Endothelial cell of umbilical vein (primary cell): ENCODE measurements around the gene ZNF93. TPM values are rescaled to one million over a fixed set of nuclear protein-coding genes. Genes with fewer than 3 reads are reported as not detected.

Experiments used
- BruUV-seq: library from RNA; stranded (reverse); fragments of 400-500 nt; replicated peaks from 2 replicates; lab custom pipeline; 2021; lab: Mats Ljungman, UMichigan
- CTCF ChIA-PET: fragments of 300-600, 350-600 bp; sonication (Branson Sonifier 250); formaldehyde crosslinking; loops from one replicate; lab custom pipeline; 2021; ENCODE audit warnings: antibody characterized with exemption, inconsistent platforms; lab: Charles Lee
- POLR2A ChIA-PET: fragments of 300-600, 350-600 bp; sonication (Branson Sonifier 250); formaldehyde crosslinking; loops from one replicate; lab custom pipeline; 2021; ENCODE audit warnings: antibody characterized with exemption, inconsistent platforms; lab: Charles Lee
- DNase-seq: peaks from one replicate; pipeline ENCODE4 v3.0.0-alpha.2; 2011; ENCODE audit warnings: low read depth, low spot score
- FAIRE-seq: peaks from 2 replicates; lab custom pipeline; 2011; peaks lifted over from hg19 to GRCh38; lab: Jason Lieb, UNC
- H2AFZ ChIP-seq: 2 replicates; pipeline ENCODE4 v1.6.0; 2012; ENCODE audit warnings: low read depth, low read length, control low read depth, inconsistent platforms
- H3K27ac ChIP-seq: 2 replicates; pipeline ENCODE4 v1.5.1; 2011; ENCODE audit warnings: low read depth, mild to moderate bottlenecking, control low read depth, low read length, moderate library complexity; ENCODE audit not compliant: insufficient read depth
- H3K27me3 ChIP-seq, 2 experiments: 2 replicates each; pipeline versions ENCODE4 v1.6.0 to v1.6.1; 2011; ENCODE audit warnings: low read length in 2 of 2, mixed read lengths in 1 of 2; ENCODE audit not compliant: control insufficient read depth in 2 of 2, insufficient read depth in 2 of 2
- H3K36me3 ChIP-seq, 2 experiments: 2 replicates in 1 of 2; 3 replicates in 1 of 2; pipeline ENCODE4 v1.5.1; 2011; ENCODE audit warnings: low read length in 2 of 2, mild to moderate bottlenecking in 1 of 2, moderate library complexity in 1 of 2; ENCODE audit not compliant: control insufficient read depth in 2 of 2, insufficient read depth in 2 of 2; ENCODE audit errors: extremely low read depth in 1 of 2
- H3K4me1 ChIP-seq: 3 replicates; pipeline ENCODE4 v1.5.1; 2011; ENCODE audit warnings: mild to moderate bottlenecking, low read length; ENCODE audit not compliant: control insufficient read depth, insufficient read depth; ENCODE audit errors: extremely low read depth
- H3K4me2 ChIP-seq: 2 replicates; pipeline ENCODE4 v1.6.1; 2011; ENCODE audit warnings: low read length, control low read depth, mixed read lengths; ENCODE audit not compliant: insufficient read depth
- H3K4me3 ChIP-seq, 3 experiments: fragments of 200-600 bp in 1 of 3; sonication (generic), shearing (Covaris generic) in 1 of 3; replicated peaks in 1 of 3; 2 replicates each; pipeline ENCODE4 v1.5.1; 2011 to 2016; ENCODE audit warnings: control low read depth in 3 of 3, low read length in 3 of 3, mild to moderate bottlenecking in 2 of 3, inconsistent platforms in 1 of 3, low read depth in 1 of 3, moderate library complexity in 1 of 3; ENCODE audit not compliant: insufficient read depth in 1 of 3
- H3K79me2 ChIP-seq: 2 replicates; pipeline ENCODE4 v1.6.0; 2012; ENCODE audit warnings: low read length, inconsistent platforms; ENCODE audit not compliant: control insufficient read depth, insufficient read depth
- H3K9ac ChIP-seq: replicated peaks from 2 replicates; pipeline ENCODE3; 2011; ENCODE audit warnings: low read length, control low read depth; ENCODE audit not compliant: insufficient read depth; ENCODE audit errors: extremely low read depth
- H3K9me1 ChIP-seq: replicated peaks from 3 replicates; pipeline ENCODE4 v1.6.0; 2011; ENCODE audit warnings: mild to moderate bottlenecking, low read length; ENCODE audit not compliant: control insufficient read depth, insufficient read depth; ENCODE audit errors: extremely low read depth
- H3K9me3 ChIP-seq: replicated peaks from 2 replicates; pipeline ENCODE4 v1.5.1; 2012; ENCODE audit warnings: low read length, inconsistent platforms; ENCODE audit not compliant: control insufficient read depth, insufficient read depth
- H4K20me1 ChIP-seq: replicated peaks from 2 replicates; pipeline ENCODE3; 2011; ENCODE audit warnings: mild to moderate bottlenecking, low read length; ENCODE audit not compliant: control insufficient read depth, insufficient read depth; ENCODE audit errors: extremely low read depth
- CTCF ChIP-seq, 2 donors: IDR thresholded peaks; 1 replicate in 1 of 2; 2 replicates in 1 of 2; pipeline ENCODE4 v1.5.1; 2011; ENCODE audit warnings: low read length in 2 of 2, mild to moderate bottlenecking in 2 of 2, moderate library complexity in 2 of 2, control low read depth in 1 of 2, inconsistent platforms in 1 of 2, low read depth in 1 of 2; ENCODE audit not compliant: insufficient read depth in 1 of 2; ENCODE audit errors: extremely low read depth in 1 of 2
- EZH2 ChIP-seq: IDR thresholded peaks from 2 replicates; pipeline ENCODE4 v1.6.1; 2012; ENCODE audit warnings: borderline replicate concordance, low read depth, mild to moderate bottlenecking, moderate library complexity, low read length, inconsistent platforms; ENCODE audit not compliant: severe bottlenecking
- FOS ChIP-seq: IDR thresholded peaks from 2 replicates; pipeline ENCODE4 v1.6.1; 2011; ENCODE audit warnings: mild to moderate bottlenecking, low read length, moderate library complexity, borderline replicate concordance; ENCODE audit not compliant: insufficient read depth
- GATA2 ChIP-seq: IDR thresholded peaks from 2 replicates; pipeline ENCODE4 v1.7.0; 2011; ENCODE audit warnings: low read depth, mild to moderate bottlenecking, moderate library complexity, mixed read lengths, low read length; ENCODE audit not compliant: insufficient read length, insufficient read depth
- JUN ChIP-seq: IDR thresholded peaks from 2 replicates; pipeline ENCODE4 v1.6.1; 2011; ENCODE audit warnings: borderline replicate concordance, low read depth; ENCODE audit not compliant: insufficient read length, insufficient read depth
- MAX ChIP-seq: IDR thresholded peaks from 2 replicates; pipeline ENCODE4 v1.6.1; 2011; ENCODE audit not compliant: insufficient read depth, insufficient read length
- MYC ChIP-seq: IDR thresholded peaks from one replicate; pipeline ENCODE4 v1.6.1; 2011; ENCODE audit warnings: mild to moderate bottlenecking, low read depth, low read length
- POLR2A ChIP-seq: IDR thresholded peaks from 2 replicates; pipeline ENCODE4 v1.6.1; 2012; ENCODE audit warnings: low read depth, mild to moderate bottlenecking, control low read depth, low read length
- POLR2AphosphoS5 ChIP-seq: IDR thresholded peaks from 2 replicates; pipeline ENCODE4 v1.6.1; 2012; ENCODE audit warnings: low read depth, mild to moderate bottlenecking, control low read depth, low read length, moderate library complexity; ENCODE audit not compliant: insufficient read depth
- dilution Hi-C: fragments of 300-500 bp; cut with MboI; formaldehyde crosslinking; loops from one replicate; pipeline ENCODE4 v1.15.0; 2019; ENCODE audit warnings: low sequenced_read_pairs; ENCODE audit not compliant: extremely low pct_ligation_motif_present
- intact Hi-C: fragments of 100-400 bp; cut with micrococcal nuclease; formaldehyde crosslinking; loops from one replicate; pipeline ENCODE4 v1.10.0; 2022
- polyA plus RNA-seq, 4 experiments: library from polyadenylated mRNA; depleted of rRNA in 3 of 4; stranded (reverse) in 3 of 4; unstranded in 1 of 4; fragments of >200 nt; gene quantifications; 2 replicates each; pipeline versions ENCODE4 v1.2.1 to v1.2.3, GENCODE V29; 2011 to 2012; ENCODE audit warnings: missing spikeins in 1 of 4
- total RNA-seq: library from RNA; stranded (reverse); gene quantifications from 2 replicates; pipeline ENCODE4 v1.2.3, GENCODE V29; 2021

Gene ZNF93
- total and polyA plus RNA-seq, 2 donors (not counting 3 experiments of a cell fraction or from before 2014, with no cell fraction given), result 8.1 to 9.9 TPM

GRCh38 chr19:19944583-19944880 lies 43.8 kb downstream of the ZNF93 start:
- Histone ChIP-seq H3K36me3 (no peaks in the 10 kb centered on the region), H3K4me1 (no peaks in the 10 kb centered on the region), H3K79me2 (no peaks in the 10 kb centered on the region), H3K9me3 (peaks cover 2% of the 10 kb centered on the region), H3K9ac (no peak overlapping the region), H2AFZ (no peak overlapping the region), H3K4me3 (no peak overlapping the region), H3K4me2 (no peak overlapping the region), H3K27me3 (no peaks in the 10 kb centered on the region), H3K9me1 (no peaks in the 10 kb centered on the region), H3K27ac (no peak overlapping the region), H4K20me1 (no peaks in the 10 kb centered on the region)
- dilution Hi-C loops, result no loop called here
- ChIA-PET CTCF (no interaction called here), POLR2A (no interaction called here)
- intact Hi-C loops, result no loop called here
- DNase-seq (no peak), FAIRE-seq (no peak)
- no peak for TF ChIP-seq EZH2
- TF ChIP-seq CTCF (IDR thresholded peaks at IDR 0.05; ENCODE audit: extremely low read depth in 1 of 2, insufficient read depth in 1 of 2, low read depth in 1 of 2, low read length in 2 of 2), result no peak
- TF ChIP-seq JUN, result no peak
- TF ChIP-seq POLR2A, result no peak
- no peak for TF ChIP-seq MYC
- TF ChIP-seq GATA2, result no peak
- no peak for TF ChIP-seq POLR2AphosphoS5
- TF ChIP-seq FOS, result no peak
- TF ChIP-seq MAX, result no peak
- no TSS peak for BruUV-seq
